ENCODE measurements around the gene RGMA. TPM values are rescaled to one million over a fixed set of nuclear protein-coding genes. Genes with fewer than 3 reads are reported as not detected.

RGMA gene
- total RNA-seq, 2 experiments from 2014 or later: 0.28 TPM; not detected in 1

DNA sequence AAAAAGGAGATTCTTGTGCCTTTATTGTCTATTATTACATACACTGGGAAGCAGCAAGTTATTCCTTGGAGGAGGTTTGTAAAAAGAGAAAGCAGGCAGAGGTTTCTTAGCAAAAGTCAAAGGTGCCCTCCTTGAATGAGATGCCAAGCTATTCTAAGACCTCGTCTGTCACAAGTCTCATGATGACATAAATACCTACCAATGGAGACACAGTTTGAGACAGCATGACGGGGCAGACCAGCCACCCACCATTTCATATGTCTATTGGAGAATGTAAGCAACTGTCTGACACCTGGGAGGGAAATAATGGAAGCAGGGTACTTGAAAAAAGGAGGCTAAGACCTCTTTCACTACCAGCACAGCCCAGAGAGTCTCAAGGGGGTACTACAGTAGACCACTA is 2.2 kb downstream of the RGMA start:
- no peak for DNase-seq
- H3K9me3 Mint-ChIP-seq (ENCODE audit: low read depth): no peaks in the 10 kb centered on the region
- peaks cover 14% of the 10 kb centered on the region for H3K4me1 Mint-ChIP-seq
- no peak overlapping the region for H3K4me3 Mint-ChIP-seq
- no peak overlapping the region for H3K27ac Mint-ChIP-seq
- no peaks in the 10 kb centered on the region for H3K36me3 Mint-ChIP-seq
- no peak for ATAC-seq
- peaks cover 80% of the 10 kb centered on the region for H3K27me3 Mint-ChIP-seq
- CTCF ChIA-PET: interaction anchor here (1.3 to 2.5 kb wide), 4 partner anchors 14 to 132 kb away, joined by 4 to 13 read pairs (median 4); no protein-coding TSS in a partner anchor

DNA sequence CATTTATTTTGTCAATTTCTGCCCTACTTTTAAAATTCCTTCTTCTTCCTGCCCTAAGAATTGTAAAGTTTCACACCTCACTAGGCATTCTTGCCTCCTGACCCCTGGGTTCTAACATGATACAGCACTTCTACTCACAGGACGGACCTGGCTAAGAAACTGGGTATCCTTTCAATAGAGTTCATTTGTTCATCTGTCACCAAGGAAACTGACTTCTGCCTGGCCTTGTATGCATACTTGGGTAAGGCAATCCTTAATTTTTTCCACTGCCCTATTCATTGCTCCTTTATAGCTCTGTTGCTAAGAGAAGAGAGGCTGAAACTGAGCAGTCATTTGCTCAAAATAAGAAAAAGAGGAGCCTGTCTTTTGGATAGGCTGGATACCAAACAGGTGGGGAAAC is 3.3 kb downstream of the RGMA start:
- Mint-ChIP-seq H3K27ac (no peak overlapping the region), H3K4me3 (no peak overlapping the region), H3K4me1 (peaks cover 14% of the 10 kb centered on the region), H3K27me3 (peaks cover 81% of the 10 kb centered on the region), H3K9me3 (ENCODE audit: low read depth) (no peaks in the 10 kb centered on the region), H3K36me3 (no peaks in the 10 kb centered on the region)
- CTCF ChIA-PET: interaction anchor here (0.9 kb wide), 1 partner anchor 392 kb away, joined by 3 read pairs; no protein-coding TSS in a partner anchor
- ATAC-seq: no peak
- DNase-seq: no peak

GRCh38 chr15:93082861-93083260 is 6.2 kb downstream of the RGMA start:
- Mint-ChIP-seq H3K4me1 (peaks cover 5% of the 10 kb centered on the region), H3K27ac (no peak overlapping the region), H3K9me3 (ENCODE audit: low read depth) (no peaks in the 10 kb centered on the region), H3K36me3 (no peaks in the 10 kb centered on the region), H3K4me3 (no peak overlapping the region), H3K27me3 (peaks cover 77% of the 10 kb centered on the region)
- ATAC-seq (no peak), DNase-seq (no peak)
- CTCF ChIA-PET: no interaction called here

DNA sequence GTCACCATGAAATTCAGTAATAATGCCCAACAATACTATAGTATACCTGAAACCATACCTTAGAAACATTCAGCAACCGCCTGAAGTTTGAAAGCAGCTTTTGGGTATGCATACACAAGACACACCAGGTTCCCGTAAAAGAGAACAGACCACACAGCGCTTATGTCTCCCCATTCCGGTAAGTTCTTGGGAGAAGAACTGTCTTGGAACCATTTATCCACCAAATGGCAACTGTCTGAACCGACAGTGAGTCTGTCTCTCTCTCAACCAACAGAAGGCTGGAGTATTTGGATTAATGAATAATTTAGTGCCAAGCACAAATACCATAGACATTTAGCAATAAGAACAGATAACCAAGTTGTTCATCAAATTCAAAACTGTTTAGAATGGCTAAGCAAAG is 7.6 kb downstream of the RGMA start:
- Mint-ChIP-seq H3K36me3 (no peaks in the 10 kb centered on the region), H3K4me3 (no peak overlapping the region), H3K27me3 (peaks cover 74% of the 10 kb centered on the region), H3K4me1 (no peaks in the 10 kb centered on the region), H3K27ac (no peak overlapping the region), H3K9me3 (ENCODE audit: low read depth) (no peaks in the 10 kb centered on the region)
- CTCF ChIA-PET: no interaction called here
- no peak for DNase-seq
- ATAC-seq: no peak

- Mint-ChIP-seq H3K4me3 (no peak overlapping the region), H3K9me3 (ENCODE audit: low read depth) (no peaks in the 10 kb centered on the region), H3K27me3 (peaks cover 72% of the 10 kb centered on the region), H3K36me3 (no peaks in the 10 kb centered on the region), H3K4me1 (no peaks in the 10 kb centered on the region), H3K27ac (no peak overlapping the region)
- CTCF ChIA-PET: interaction anchor here (0.7 to 1.6 kb wide), 3 partner anchors 8 to 52 kb away, joined by 3 to 9 read pairs (median 3); partner anchors contain the start of gene RGMA
- ATAC-seq: no peak
- DNase-seq: no peak
Observed at GRCh38 chr15:93080451-93080850, 8.6 kb downstream of the RGMA start.

DNA sequence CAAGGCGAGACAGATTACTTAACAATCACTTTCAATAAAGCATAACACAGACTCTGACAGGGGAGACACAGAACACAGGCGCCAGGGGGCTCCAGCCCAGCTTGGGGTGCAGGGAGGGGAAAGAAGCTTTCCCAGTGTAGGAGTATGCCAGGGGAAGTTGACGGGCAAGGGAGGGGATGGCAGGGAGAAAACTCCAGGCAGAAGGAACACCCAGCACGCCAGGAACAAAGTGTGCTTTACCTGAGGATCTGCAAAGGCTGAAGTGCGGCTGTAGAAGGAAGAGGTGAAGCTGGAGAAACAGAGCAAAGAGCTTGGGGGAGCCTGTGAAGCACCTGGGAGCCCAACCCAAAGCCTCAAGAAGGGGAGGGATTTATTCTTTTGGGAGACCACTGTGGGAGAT is 12.1 kb downstream of the RGMA start:
- DNase-seq (no peak), ATAC-seq (no peak)
- H3K9me3 Mint-ChIP-seq (ENCODE audit: low read depth): no peaks in the 10 kb centered on the region
- CTCF ChIA-PET: interaction anchor here (1.1 to 3.3 kb wide), 2 partner anchors 11 to 41 kb away, joined by 3 to 17 read pairs; no protein-coding TSS in a partner anchor
- peaks cover 13% of the 10 kb centered on the region for H3K4me1 Mint-ChIP-seq
- H3K27ac Mint-ChIP-seq: no peak overlapping the region
- peaks cover 80% of the 10 kb centered on the region for H3K27me3 Mint-ChIP-seq
- H3K4me3 Mint-ChIP-seq: no peak overlapping the region
- no peaks in the 10 kb centered on the region for H3K36me3 Mint-ChIP-seq

DNA sequence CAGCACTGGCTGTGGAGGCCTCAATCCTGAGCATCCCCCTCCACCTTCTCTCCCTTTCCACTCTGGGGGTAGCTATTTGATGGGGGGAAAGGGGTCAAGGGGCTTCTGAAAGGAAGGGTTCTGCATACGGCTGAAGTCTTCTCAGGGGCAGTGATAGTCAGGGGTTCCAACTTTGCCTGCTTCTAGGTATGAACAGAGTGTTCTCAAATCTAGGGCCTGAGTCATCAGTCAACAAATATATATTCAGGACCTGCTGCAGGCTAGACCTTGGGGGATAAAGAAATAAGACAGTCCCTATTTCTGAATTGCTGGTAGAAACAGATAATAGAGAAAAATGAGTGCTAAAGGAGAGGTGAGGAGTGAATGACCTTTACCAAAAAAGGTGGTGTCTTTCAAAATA is 12.8 kb downstream of the RGMA start:
- H3K27ac Mint-ChIP-seq: no peak overlapping the region

DNA sequence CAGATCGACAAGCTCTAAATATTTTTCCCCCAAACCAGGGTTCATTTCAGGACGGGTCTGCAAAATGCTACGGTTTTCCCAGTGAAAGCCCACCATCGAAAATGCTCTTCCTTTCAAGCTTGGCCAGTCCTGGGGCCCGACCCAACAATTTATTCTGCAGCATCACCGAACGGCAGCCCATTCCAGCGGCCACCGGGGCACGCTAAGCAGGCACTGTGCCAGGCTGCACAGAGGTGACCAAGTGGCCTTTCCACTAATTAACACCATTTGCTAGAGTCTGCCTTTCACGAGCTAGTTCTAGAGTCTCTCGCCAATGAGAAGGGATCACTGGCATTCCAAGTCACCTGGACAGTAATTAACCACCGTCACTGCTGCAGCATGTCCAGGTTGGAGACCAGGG is 14.4 kb downstream of the RGMA start:
- Mint-ChIP-seq H3K4me1 (peaks cover 13% of the 10 kb centered on the region), H3K4me3 (no peak overlapping the region), H3K27me3 (peaks cover 84% of the 10 kb centered on the region), H3K27ac (no peak overlapping the region), H3K36me3 (no peaks in the 10 kb centered on the region), H3K9me3 (ENCODE audit: low read depth) (no peaks in the 10 kb centered on the region)
- CTCF ChIA-PET: interaction anchor here (4.8 kb wide), 1 partner anchor 13 kb away, joined by 20 read pairs; no protein-coding TSS in a partner anchor
- ATAC-seq (no peak), DNase-seq (no peak)

More for the DNA sequence above, 12.8 kb downstream of the RGMA start:
- peaks cover 80% of the 10 kb centered on the region for H3K27me3 Mint-ChIP-seq
- CTCF ChIA-PET: interaction anchor here (1.4 to 3.3 kb wide), 2 partner anchors 12 to 1044 kb away, joined by 4 to 17 read pairs; no protein-coding TSS in a partner anchor
- peaks cover 13% of the 10 kb centered on the region for H3K4me1 Mint-ChIP-seq
- no peaks in the 10 kb centered on the region for H3K36me3 Mint-ChIP-seq
- ATAC-seq (no peak), DNase-seq (no peak)
- no peaks in the 10 kb centered on the region for H3K9me3 Mint-ChIP-seq (ENCODE audit: low read depth)
- no peak overlapping the region for H3K4me3 Mint-ChIP-seq

DNA sequence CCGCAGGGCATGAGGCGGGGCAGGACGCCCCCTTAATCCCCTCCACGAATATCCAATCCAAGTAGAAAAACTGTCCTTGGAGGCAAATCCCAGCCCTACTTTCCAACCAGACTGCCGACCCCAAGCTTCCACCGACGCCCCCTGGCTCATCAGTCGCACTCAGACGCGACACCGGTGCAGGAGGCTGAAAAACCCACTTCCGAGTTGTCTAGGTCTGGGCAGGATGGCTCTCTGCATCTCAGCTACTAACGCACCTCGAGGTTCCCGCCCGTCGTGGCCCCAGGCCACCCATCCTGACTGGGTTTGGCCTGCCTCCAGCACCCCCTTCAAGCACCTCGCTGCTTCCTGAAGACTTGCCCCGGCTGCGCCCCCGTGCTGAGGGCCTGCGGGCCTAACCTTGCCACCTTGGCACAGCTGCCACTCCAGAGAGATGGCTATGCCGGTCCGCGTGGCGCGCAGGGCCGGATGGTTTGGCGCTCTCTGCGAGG is 15.5 kb downstream of the RGMA start:
- Mint-ChIP-seq H3K36me3 (no peaks in the 10 kb centered on the region), H3K27me3 (peaks cover 82% of the 10 kb centered on the region), H3K9me3 (ENCODE audit: low read depth) (no peaks in the 10 kb centered on the region), H3K4me1 (peaks cover 13% of the 10 kb centered on the region), H3K27ac (no peak overlapping the region), H3K4me3 (peak overlapping the region; percentile 57)
- ATAC-seq: peak; percentile 49
- no peak for DNase-seq
- CTCF ChIA-PET: interaction anchor here (1.0 to 4.8 kb wide), 2 partner anchors 10 to 14 kb away, joined by 3 to 20 read pairs; no protein-coding TSS in a partner anchor

GRCh38 chr15:93072411-93073394 is 16.3 kb downstream of the RGMA start:
- ATAC-seq (peak; percentile 45), DNase-seq (no peak)
- Mint-ChIP-seq H3K4me3 (peak overlapping the region; percentile 26), H3K27ac (no peak overlapping the region), H3K36me3 (no peaks in the 10 kb centered on the region), H3K27me3 (peaks cover 77% of the 10 kb centered on the region), H3K4me1 (peaks cover 13% of the 10 kb centered on the region), H3K9me3 (ENCODE audit: low read depth) (no peaks in the 10 kb centered on the region)
- CTCF ChIA-PET: interaction anchor here (1.0 to 4.8 kb wide), 4 partner anchors 9 to 43 kb away, joined by 3 to 20 read pairs (median 3); no protein-coding TSS in a partner anchor

DNA sequence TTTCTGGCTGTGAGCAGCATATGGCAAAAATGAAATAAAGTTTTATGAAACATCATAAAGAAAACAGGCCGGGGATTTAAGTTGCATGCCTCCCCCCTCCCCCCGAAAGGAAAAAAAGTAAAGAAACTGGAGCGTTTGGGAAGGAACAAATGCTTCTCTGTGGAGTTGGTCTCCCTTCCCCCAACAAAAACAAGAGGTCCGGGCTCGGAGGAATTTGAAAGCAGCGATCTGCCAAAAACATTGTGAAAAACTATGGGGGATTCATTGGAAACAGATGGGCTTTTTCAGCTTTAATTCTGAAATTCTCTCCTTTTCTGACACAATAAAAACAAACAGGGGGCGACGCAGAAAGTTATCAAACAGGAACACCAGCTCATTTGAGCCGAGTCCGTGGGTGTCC is 17.0 kb downstream of the RGMA start:
- CTCF ChIA-PET: interaction anchor here (1.2 to 4.8 kb wide), 3 partner anchors 8 to 43 kb away, joined by 3 to 20 read pairs (median 3); no protein-coding TSS in a partner anchor
- Mint-ChIP-seq H3K4me3 (peak overlapping the region; percentile 26), H3K36me3 (no peaks in the 10 kb centered on the region), H3K9me3 (ENCODE audit: low read depth) (no peaks in the 10 kb centered on the region), H3K27ac (no peak overlapping the region), H3K4me1 (peaks cover 13% of the 10 kb centered on the region), H3K27me3 (peaks cover 72% of the 10 kb centered on the region)
- DNase-seq (no peak), ATAC-seq (no peak)

- Mint-ChIP-seq H3K4me3 (no peak overlapping the region), H3K9me3 (ENCODE audit: low read depth) (no peaks in the 10 kb centered on the region), H3K36me3 (no peaks in the 10 kb centered on the region), H3K27ac (no peak overlapping the region), H3K27me3 (peaks cover 67% of the 10 kb centered on the region), H3K4me1 (peaks cover 13% of the 10 kb centered on the region)
- CTCF ChIA-PET: interaction anchor here (1.2 to 4.8 kb wide), 3 partner anchors 8 to 42 kb away, joined by 3 to 20 read pairs (median 3); no protein-coding TSS in a partner anchor
- no peak for DNase-seq
- ATAC-seq: no peak
Observed at GRCh38 chr15:93071469-93071936, 17.5 kb downstream of the RGMA start.

- H3K9me3 Mint-ChIP-seq (ENCODE audit: low read depth): no peaks in the 10 kb centered on the region
- ATAC-seq: no peak
- H3K36me3 Mint-ChIP-seq: no peaks in the 10 kb centered on the region
- H3K4me1 Mint-ChIP-seq: peaks cover 13% of the 10 kb centered on the region
- H3K27ac Mint-ChIP-seq: no peak overlapping the region
- H3K4me3 Mint-ChIP-seq: no peak overlapping the region
- CTCF ChIA-PET: interaction anchor here (1.2 to 4.8 kb wide), 2 partner anchors 17 to 41 kb away, joined by 3 to 20 read pairs; no protein-coding TSS in a partner anchor
- no peak for DNase-seq
- peaks cover 60% of the 10 kb centered on the region for H3K27me3 Mint-ChIP-seq
Observed at GRCh38 chr15:93070551-93071296, 18.3 kb downstream of the RGMA start.
